Liver (tissue), 3 donors: ENCODE measurements around the gene ASCL5.

ENCODE experiments used
- EGR1 ChIP-seq, 2 donors: IDR thresholded peaks; 2 replicates each; pipeline ENCODE4 v1.6.1; 2016 to 2018; ENCODE audit warnings: antibody characterized with exemption in 2 of 2, low read depth in 2 of 2
- GABPA ChIP-seq, 2 donors: IDR thresholded peaks in 1 of 2; conservative IDR thresholded peaks in 1 of 2; 2 replicates each; pipeline ENCODE4 v1.6.1; 2016; ENCODE audit warnings: antibody characterized with exemption in 2 of 2, mild to moderate bottlenecking in 1 of 2, moderate library complexity in 1 of 2
- TF ChIP-seq, protein P1 (sequence below): fragments of 150-350 bp; IDR thresholded peaks from 2 replicates; pipeline ENCODE4 v1.5.1; 2017; ENCODE audit warnings: improper control_type of control experiment, low read depth, low read length; ENCODE audit not compliant: missing input control
- TF ChIP-seq, protein P2 (sequence below): IDR thresholded peaks from 2 replicates; pipeline ENCODE4 v1.6.1; 2016; ENCODE audit warnings: antibody characterized with exemption
- donor health status: healthy.
- donor health status: healthy.

DNA sequence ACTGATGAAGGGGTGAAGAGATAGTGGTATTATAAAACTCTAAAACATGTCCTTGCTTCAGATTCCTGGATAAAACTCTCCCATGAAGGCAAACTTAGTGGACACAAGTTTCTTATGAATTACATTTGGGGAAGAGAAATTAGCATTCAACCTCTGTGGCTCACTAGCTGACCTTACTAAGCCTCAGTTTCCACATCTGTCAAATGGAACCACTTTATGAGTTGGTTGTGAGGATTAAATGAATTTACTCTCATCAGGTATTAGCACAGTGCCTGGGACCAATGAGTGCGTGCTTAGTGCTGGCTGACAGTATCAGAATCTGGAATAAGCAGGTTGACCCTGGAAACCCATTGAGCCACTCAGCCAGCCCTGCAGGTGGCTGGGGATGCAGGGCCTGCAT, 17.3 kb downstream of the ASCL5 start:
- TF ChIP-seq, protein P1, sequence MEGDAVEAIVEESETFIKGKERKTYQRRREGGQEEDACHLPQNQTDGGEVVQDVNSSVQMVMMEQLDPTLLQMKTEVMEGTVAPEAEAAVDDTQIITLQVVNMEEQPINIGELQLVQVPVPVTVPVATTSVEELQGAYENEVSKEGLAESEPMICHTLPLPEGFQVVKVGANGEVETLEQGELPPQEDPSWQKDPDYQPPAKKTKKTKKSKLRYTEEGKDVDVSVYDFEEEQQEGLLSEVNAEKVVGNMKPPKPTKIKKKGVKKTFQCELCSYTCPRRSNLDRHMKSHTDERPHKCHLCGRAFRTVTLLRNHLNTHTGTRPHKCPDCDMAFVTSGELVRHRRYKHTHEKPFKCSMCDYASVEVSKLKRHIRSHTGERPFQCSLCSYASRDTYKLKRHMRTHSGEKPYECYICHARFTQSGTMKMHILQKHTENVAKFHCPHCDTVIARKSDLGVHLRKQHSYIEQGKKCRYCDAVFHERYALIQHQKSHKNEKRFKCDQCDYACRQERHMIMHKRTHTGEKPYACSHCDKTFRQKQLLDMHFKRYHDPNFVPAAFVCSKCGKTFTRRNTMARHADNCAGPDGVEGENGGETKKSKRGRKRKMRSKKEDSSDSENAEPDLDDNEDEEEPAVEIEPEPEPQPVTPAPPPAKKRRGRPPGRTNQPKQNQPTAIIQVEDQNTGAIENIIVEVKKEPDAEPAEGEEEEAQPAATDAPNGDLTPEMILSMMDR: no peak
- no peak for TF ChIP-seq GABPA (IDR thresholded peaks at IDR 0.05 in 1 of 2, conservative IDR thresholded peaks at IDR 0.05 in 1 of 2)
- TF ChIP-seq, protein P2, sequence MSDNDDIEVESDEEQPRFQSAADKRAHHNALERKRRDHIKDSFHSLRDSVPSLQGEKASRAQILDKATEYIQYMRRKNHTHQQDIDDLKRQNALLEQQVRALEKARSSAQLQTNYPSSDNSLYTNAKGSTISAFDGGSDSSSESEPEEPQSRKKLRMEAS: no peak
- TF ChIP-seq EGR1 (IDR thresholded peaks at IDR 0.05; ENCODE audit: low read depth in 2 of 2): no peak
